Measurements from ENCODE around the gene PLEKHM1. TPM values are rescaled to one million over a fixed set of nuclear protein-coding genes. Genes with fewer than 3 reads are reported as not detected.

PLEKHM1 gene
- total and polyA plus RNA-seq, 2 of the 4 experiments (the other 2 are of a cell fraction) = 4.7 to 16.4 TPM

DNA sequence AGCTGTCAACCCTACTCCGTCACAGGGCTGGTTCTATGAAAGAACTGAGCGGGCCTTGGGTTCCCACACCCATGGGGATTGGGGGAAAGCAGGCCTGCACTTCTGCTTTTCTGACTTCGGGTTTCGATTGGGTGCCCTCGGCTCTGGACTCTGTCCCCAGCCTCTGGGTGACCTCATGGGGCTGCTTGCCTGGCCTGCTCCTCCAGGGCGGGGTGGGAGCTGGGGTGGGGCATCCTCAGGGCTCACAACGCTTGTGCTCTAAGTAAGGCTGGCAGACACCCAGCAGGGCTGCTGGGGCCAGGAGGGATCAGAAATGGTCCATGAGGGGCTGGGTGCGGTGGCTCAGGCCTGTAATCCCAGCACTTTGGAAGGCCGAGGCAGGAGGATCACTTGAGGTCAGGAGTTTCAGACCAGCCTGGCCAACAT lies 77.0 kb downstream of the PLEKHM1 start:
- H4K8ac ChIP-seq (ENCODE audit: low read depth in 2 of 2, low read length in 2 of 2) = no peak overlapping the region
- WGBS, 2 experiments (ENCODE audit: extremely low coverage in 2 of 2, insufficient read length in 1 of 2) = no CpG with 5 or more reads among the region's 9 CpGs
- peaks cover 8% of the 10 kb centered on the region; the same call in 1 of the 2 replicates for H3K27me3 ChIP-seq (ENCODE audit: control insufficient read depth, insufficient read depth, low read length)
- H3K56ac ChIP-seq (ENCODE audit: extremely low read depth, insufficient read depth, low read length) = no peak overlapping the region
- H2BK15ac ChIP-seq (ENCODE audit: low read depth, low read length) = no peak overlapping the region
- no TSS peak for BruUV-seq (replicated peaks)
- H2AFZ ChIP-seq (replicated peaks; ENCODE audit: low read length, poor library complexity) = no peak overlapping the region
- dilution Hi-C loops (cut with HindIII; ENCODE audit: low sequenced_read_pairs, unreplicated experiment) = no loop called here
- peaks cover 2% of the 10 kb centered on the region; the same call in 1 of the 2 replicates for H3K4me1 ChIP-seq (ENCODE audit: control insufficient read depth, insufficient read depth, low read length)
- no peaks in the 10 kb centered on the region; the same call in none of the 2 replicates for H4K20me1 ChIP-seq (ENCODE audit: insufficient read depth, low read length)
- no peak overlapping the region for H4K91ac ChIP-seq (ENCODE audit: insufficient read depth, low read depth, low read length)
- H2AK5ac ChIP-seq (ENCODE audit: low read depth, low read length) = no peak overlapping the region
- in situ Hi-C loops (cut with MboI; ENCODE audit: low sequenced_read_pairs) = loop anchor here (25.0 kb wide), 1 partner anchor 424 kb away; the partner anchor contains the start of gene SPPL2C
- no peak overlapping the region for H2BK20ac ChIP-seq (ENCODE audit: low read depth, low read length)
- TF ChIP-seq MAZ (IDR thresholded peaks at IDR 0.05; ENCODE audit: borderline replicate concordance, low read depth, low read length) (no peak), NFE2L2 (IDR thresholded peaks at IDR 0.05; ENCODE audit: low read depth, low read length) (no peak), BHLHE40 (IDR thresholded peaks at IDR 0.05; ENCODE audit: low read depth, low read length) (no peak), RAD21 (IDR thresholded peaks at IDR 0.05; ENCODE audit: low read length) (no peak), CTCF (conservative IDR thresholded peaks at IDR 0.05; ENCODE audit: low read depth, low read length) (no peak), SMC3 (IDR thresholded peaks at IDR 0.05; ENCODE audit: low read depth, low read length) (no peak), MXI1 (IDR thresholded peaks at IDR 0.05; ENCODE audit: borderline replicate concordance, low read depth, low read length) (no peak), RCOR1 (IDR thresholded peaks at IDR 0.05; ENCODE audit: insufficient replicate concordance, low read length) (no peak), MAFK (IDR thresholded peaks at IDR 0.05; ENCODE audit: low read depth, low read length) (no peak), POLR2A (IDR thresholded peaks at IDR 0.05; ENCODE audit: low read depth, low read length) (no peak), CEBPB (IDR thresholded peaks at IDR 0.05; ENCODE audit: low read depth, low read length) (no peak)
- TF ChIP-seq, protein P1, sequence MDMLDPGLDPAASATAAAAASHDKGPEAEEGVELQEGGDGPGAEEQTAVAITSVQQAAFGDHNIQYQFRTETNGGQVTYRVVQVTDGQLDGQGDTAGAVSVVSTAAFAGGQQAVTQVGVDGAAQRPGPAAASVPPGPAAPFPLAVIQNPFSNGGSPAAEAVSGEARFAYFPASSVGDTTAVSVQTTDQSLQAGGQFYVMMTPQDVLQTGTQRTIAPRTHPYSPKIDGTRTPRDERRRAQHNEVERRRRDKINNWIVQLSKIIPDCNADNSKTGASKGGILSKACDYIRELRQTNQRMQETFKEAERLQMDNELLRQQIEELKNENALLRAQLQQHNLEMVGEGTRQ (IDR thresholded peaks at IDR 0.05; ENCODE audit: low read depth, low read length) = no peak
- TF ChIP-seq, protein P2, sequence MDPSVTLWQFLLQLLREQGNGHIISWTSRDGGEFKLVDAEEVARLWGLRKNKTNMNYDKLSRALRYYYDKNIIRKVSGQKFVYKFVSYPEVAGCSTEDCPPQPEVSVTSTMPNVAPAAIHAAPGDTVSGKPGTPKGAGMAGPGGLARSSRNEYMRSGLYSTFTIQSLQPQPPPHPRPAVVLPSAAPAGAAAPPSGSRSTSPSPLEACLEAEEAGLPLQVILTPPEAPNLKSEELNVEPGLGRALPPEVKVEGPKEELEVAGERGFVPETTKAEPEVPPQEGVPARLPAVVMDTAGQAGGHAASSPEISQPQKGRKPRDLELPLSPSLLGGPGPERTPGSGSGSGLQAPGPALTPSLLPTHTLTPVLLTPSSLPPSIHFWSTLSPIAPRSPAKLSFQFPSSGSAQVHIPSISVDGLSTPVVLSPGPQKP (IDR thresholded peaks at IDR 0.05; ENCODE audit: borderline replicate concordance, low read depth, low read length) = no peak
- no peaks in the 10 kb centered on the region for H3K36me3 ChIP-seq (ENCODE audit: control insufficient read depth, insufficient read depth, low read length)
- no peak overlapping the region for H3K23ac ChIP-seq (ENCODE audit: low read depth, low read length)
- CTCF ChIA-PET = no interaction called here
- no peak overlapping the region for H3K4ac ChIP-seq (ENCODE audit: low read depth, low read length)
- no peak overlapping the region for H3K4me3 ChIP-seq (ENCODE audit: insufficient read depth, low read depth, low read length)
- no peak overlapping the region for H2BK120ac ChIP-seq (ENCODE audit: low read depth, low read length)
- H3K9me3 ChIP-seq (ENCODE audit: control insufficient read depth, insufficient read depth, low read length) = no peaks in the 10 kb centered on the region
- no peak overlapping the region for H3K4me2 ChIP-seq (ENCODE audit: low read depth, low read length)
- H2BK5ac ChIP-seq (ENCODE audit: low read depth, low read length, poor library complexity, severe bottlenecking) = no peak overlapping the region
- POLR2A ChIA-PET (ENCODE audit: unreplicated experiment) = no interaction called here
- no peak overlapping the region for H2AK9ac ChIP-seq (replicated peaks; ENCODE audit: low read depth, low read length, poor library complexity)
- no peak overlapping the region for H3K14ac ChIP-seq (replicated peaks; ENCODE audit: low read depth, low read length)
- H3K27ac ChIP-seq (ENCODE audit: insufficient read depth, low read length) = no peak overlapping the region
- H3K79me1 ChIP-seq (ENCODE audit: low read depth in 1 of 2, low read length in 2 of 2) = no peaks in the 10 kb centered on the region
- no peak overlapping the region for H4K5ac ChIP-seq (ENCODE audit: low read depth, low read length)
- ATAC-seq (ENCODE audit: low read depth) (no peak), DNase-seq (no peak)
- no peak overlapping the region for H3K18ac ChIP-seq (ENCODE audit: low read depth, low read length)
- no peak overlapping the region for H3K9ac ChIP-seq (ENCODE audit: low read depth, low read length)
- intact Hi-C loops (cut with micrococcal nuclease) = no loop called here
- H3K9me1 ChIP-seq (ENCODE audit: insufficient read depth, low read length) = no peaks in the 10 kb centered on the region
